ENCODE data around the gene C7.
"Not testable (repeated sequence)": the region's sequence is repeated elsewhere in the genome, so short reads cannot be mapped to it uniquely, and the experiment has no call there.

C7 gene

GRCh38 chr5:40999966-41000365 is 90.7 kb downstream of the C7 start:
- DNase-seq (ENCODE audit: low read depth in 2 of 2): no peak
- no peak for TF ChIP-seq CTCF (IDR thresholded peaks at IDR 0.05; ENCODE audit: low read depth, low read length)
- no peak overlapping the region for H3K4me3 ChIP-seq (replicated peaks in 1 of 2; ENCODE audit: low read depth in 2 of 2, low read length in 2 of 2)

GRCh38 chr5:41003670-41004376 is 94.5 kb downstream of the C7 start:
- no peak for TF ChIP-seq CTCF (IDR thresholded peaks at IDR 0.05; ENCODE audit: low read depth, low read length)
- no peak for DNase-seq (ENCODE audit: low read depth in 2 of 2)
- H3K4me3 ChIP-seq (replicated peaks in 1 of 2; ENCODE audit: low read depth in 2 of 2, low read length in 2 of 2): no peak overlapping the region

GRCh38 chr5:41004931-41005330 is 95.6 kb downstream of the C7 start:
- TF ChIP-seq CTCF (IDR thresholded peaks at IDR 0.05; ENCODE audit: low read depth, low read length): no peak
- no peak for DNase-seq (ENCODE audit: low read depth in 2 of 2)
- no peak overlapping the region for H3K4me3 ChIP-seq (replicated peaks in 1 of 2; ENCODE audit: low read depth in 2 of 2, low read length in 2 of 2)

- peak; percentile 65 to 83 for DNase-seq (ENCODE audit: low read depth in 2 of 2)
Observed at GRCh38 chr5:41009232-41009631, 99.9 kb downstream of the C7 start.

GRCh38 chr5:41010572-41010971 is 101.3 kb downstream of the C7 start:
- no peak for DNase-seq (ENCODE audit: low read depth in 2 of 2)
- no peak for TF ChIP-seq CTCF (IDR thresholded peaks at IDR 0.05; ENCODE audit: low read depth, low read length)
- H3K4me3 ChIP-seq (replicated peaks in 1 of 2; ENCODE audit: low read depth in 2 of 2, low read length in 2 of 2): no peak overlapping the region

More at GRCh38 chr5:41009232-41009631, 99.9 kb downstream of the C7 start:
- TF ChIP-seq CTCF (IDR thresholded peaks at IDR 0.05; ENCODE audit: low read depth, low read length): no peak
- H3K4me3 ChIP-seq (replicated peaks in 1 of 2; ENCODE audit: low read depth in 2 of 2, low read length in 2 of 2): no peak overlapping the region

- no peak for DNase-seq (ENCODE audit: low read depth in 2 of 2)
- no peak for TF ChIP-seq CTCF (IDR thresholded peaks at IDR 0.05; ENCODE audit: low read depth, low read length)
- H3K4me3 ChIP-seq (replicated peaks in 1 of 2; ENCODE audit: low read depth in 2 of 2, low read length in 2 of 2): no peak overlapping the region
Observed at GRCh38 chr5:41012318-41012717, 103.0 kb downstream of the C7 start.

GRCh38 chr5:41022600-41022999 is 113.3 kb downstream of the C7 start:
- DNase-seq (ENCODE audit: low read depth in 2 of 2); H3K4me3 ChIP-seq (replicated peaks in 1 of 2; ENCODE audit: low read depth in 2 of 2, low read length in 2 of 2): not testable (repeated sequence)
